ENCODE results near the gene OSBPL2.

Gene OSBPL2

DNA sequence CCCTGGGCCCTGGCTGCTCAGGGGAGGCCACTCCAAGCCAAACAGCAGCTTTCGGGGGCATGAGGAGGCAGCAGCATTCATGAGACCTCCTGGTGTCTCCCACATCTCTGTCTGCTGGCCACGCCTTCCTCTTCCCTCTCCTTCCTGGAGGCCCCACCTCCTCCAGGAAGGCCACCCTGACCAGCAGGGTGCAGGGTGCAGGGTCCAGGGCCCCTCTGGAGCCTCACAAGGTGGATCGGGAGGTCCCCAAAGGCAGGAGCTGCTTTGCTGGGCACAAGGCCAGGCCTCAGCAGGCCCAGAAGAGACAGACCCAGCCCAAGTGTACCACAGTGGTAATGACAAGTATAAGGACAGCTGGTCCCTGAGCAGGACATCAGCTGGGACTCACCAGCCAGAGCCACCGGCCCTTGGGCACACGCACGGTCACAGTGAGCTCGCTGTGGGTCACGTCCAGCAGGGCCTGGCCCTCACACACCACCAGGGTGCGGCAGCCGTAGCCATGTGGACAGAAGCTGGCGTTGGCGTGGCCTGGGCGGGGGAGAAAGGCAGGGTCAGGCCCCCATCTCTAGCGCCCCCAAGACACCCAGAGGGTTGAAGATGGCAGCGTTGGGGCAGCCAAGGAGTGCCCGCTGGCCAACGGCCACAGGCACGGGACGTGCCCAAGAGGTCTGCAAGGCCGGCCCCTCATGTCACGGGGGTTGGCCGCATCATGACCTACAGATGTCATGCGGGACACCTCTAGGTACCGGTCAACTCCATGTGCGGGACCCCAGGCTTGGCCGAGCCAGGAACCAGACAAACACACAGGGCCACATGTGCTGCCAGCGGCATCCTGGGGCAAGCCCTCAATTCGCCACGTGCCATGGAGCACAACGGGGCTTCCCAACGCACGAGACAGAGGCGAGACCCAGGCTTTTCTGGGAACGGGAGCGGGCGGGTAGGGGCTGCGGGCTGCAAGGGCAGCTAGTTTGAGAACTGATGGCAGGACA is 91.4 kb downstream of the OSBPL2 start:
- no peak for DNase-seq

DNA sequence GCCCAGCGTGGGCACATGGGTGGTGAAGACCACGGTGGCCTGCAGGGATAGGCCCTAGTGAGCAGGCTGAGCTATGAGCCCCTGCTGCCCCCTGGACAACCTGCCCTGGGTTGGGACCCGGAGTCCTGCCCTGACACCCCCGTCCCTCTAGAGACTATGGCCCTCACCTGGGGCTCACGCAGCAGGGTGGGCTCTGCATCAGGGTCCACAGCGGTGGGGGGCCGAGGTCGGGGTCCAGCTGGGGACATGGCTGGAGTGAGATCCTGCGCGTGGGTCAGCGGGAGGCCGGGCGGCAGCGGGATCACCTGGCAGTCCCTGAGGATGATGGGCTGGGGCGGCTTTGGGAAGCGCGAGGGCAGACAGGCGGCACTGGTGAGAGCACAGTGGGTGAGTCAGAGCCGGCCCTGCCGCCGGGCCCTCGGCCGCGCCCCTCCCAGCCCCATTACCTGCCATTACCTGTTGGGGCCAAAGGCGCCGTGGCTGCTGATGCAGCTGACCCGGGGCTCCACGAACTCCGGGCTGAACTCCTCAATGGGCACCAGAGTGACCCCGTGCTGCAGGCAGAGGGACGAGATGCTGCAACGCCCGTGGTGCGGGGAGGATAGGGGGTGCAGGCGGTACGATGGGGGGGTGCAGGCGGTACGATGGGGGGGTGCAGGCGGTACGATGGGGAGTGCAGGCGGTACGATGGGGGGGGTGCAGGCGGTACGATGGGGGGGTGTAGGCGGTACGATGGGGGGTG is 92.4 kb downstream of the OSBPL2 start:
- no peak for DNase-seq

DNA sequence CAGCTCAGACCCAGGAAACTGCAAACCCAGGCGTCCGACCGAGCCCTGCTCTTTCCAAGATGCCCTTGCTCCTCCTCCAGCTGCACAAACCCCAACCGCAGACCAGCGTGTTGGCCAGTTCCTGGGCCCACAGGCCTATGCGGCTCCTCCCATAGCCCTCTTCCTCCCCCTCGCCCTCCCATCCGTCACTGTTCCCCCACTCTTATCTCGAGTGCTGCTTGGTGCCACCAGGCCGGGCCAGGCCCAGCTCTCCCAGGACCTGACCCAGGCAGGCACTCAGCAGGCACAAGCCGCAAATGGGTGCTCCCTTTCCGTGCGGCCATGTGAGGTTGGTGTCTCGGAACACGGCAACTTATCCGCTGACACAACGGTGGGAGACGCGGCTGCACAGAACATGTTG is 93.0 kb downstream of the OSBPL2 start:
- DNase-seq, result no peak

DNA sequence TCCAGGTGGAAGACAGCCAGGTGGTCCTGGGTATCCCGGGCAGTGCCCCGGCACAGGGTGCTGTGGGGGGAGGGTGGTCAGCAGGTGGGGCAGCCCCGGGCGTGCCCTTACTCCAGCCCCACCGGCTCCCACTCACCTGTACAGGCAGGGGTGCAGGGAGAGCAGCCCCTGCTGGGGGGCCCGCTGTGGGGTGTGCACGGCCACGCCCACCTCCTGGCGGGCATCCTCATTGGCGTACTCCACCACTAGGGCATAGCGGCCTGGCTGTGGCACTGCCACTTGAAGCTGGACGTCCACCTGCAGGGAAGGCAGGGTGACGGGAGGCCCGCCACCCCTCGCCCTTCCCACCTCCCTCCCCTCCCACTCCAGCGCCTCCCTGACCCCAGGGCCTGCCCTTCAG is 94.1 kb downstream of the OSBPL2 start:
- no peak for DNase-seq

DNA sequence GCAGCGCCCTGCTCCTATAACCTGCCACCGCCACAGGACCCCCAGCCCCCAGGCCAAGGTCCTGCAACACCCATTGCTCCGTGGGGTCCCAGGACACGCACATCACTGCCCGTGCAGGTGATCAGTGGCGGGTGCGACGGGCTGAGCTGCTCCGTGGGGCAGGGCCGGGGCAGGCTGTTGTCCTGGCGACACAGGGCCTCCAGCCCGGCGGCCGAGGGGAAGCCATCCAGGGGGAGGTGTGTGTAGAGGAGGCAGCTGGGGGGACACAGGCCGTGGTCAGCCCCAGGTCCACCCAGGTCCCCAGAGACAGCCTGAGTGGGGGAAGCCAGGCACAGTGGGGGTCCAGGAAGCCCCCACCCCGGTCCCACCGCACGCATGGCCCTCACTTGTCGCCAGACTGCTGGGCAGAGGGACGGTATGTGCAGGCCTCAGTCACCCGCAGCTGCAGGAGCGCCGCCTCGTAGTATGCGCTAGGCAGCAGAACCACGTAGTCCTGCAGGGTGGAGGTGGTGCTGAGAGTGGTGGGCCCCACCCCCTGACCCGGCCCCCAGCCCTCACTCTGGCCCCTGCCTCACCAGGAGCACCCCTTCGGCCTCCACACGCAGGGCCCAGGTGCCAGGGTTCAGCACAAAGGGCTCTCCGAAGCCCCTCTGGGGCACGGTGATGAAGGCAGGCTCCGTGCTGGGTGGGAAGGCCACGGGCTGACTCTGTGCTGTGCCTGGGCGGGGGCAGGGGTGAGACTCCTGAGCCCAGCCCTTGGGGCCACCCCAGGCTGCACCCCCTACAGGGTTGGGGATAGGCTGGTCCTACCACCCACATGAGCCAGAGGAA is 94.9 kb downstream of the OSBPL2 start:
- DNase-seq, result no peak

GRCh38 chr20:62333820-62334595 is 95.7 kb downstream of the OSBPL2 start:
- DNase-seq, result no peak

DNA sequence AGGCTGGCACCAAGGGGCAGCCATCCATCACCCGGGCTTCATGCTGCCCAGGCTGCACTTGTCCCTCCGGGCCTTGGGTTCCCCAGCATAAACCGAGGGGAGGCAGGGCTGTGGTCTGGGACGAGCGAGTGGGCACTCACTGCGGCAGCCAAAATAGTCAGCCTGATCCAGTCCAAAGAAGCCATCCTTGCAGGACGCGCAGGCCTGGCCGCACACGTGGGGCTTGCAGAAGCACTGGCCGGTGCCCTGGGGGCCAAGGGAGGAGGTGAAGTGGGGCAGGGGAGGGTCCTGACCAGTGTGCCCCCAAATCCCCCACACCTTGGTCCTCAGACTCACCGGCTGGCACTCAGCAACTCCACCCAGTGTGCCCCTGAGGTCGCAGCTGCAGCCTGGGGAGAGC is 96.6 kb downstream of the OSBPL2 start:
- DNase-seq, result no peak

GRCh38 chr20:62335532-62335931 is 97.2 kb downstream of the OSBPL2 start:
- no peak for DNase-seq

GRCh38 chr20:62336329-62336728 is 98.0 kb downstream of the OSBPL2 start:
- no peak for DNase-seq

DNA sequence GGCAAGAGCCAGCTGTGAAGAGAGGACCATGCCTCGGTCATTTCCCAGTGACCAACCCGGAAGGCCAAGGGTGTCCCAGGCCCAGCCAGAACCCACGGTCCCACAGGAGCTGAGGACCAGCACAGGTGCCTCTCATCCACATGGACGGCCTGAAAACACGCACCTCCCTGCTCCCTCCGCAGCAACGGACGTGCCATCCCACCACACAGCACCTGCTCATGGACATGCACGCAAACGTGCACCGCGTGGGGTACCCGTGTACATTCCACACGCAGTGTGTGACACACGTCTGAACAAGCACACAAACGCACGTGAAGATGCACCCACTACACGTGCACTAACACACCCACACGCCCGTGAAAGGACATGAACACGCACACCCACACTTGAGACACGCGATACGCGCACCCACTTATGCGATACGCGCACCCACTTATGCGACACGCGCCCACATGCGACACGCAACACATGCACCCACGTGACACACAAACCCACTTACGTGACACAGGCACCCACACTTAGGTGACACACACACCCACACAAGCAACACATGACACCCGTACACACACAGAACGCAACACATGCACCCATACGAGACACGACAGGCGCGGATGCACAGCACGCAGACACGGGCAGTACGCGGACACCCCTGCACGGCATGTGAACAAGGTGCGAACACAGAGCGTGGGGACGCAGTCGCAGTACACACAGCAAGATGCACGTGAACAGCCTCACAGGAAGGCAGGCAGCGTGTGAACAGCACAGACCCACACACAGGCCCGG is 98.6 kb downstream of the OSBPL2 start:
- DNase-seq, result no peak

- DNase-seq, result no peak
These were observed 99.4 kb downstream of the OSBPL2 start for GRCh38 chr20:62337558-62338293.

DNA sequence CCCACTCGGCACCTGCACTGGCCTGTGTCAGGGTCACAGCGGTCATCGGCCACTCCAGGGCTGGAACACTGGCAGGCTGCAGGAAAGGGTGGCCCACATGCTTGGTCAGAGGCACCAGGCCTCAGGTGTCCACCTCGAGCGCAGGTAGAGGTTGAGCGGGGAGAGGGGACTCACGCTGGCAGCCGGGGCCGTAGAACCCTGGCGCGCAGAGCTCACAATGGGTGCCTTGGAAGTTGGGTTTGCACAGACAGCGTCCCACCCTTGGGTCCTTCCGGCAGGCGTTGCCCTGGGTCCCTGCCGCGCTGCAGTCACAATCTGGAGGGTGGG is 99.9 kb downstream of the OSBPL2 start:
- DNase-seq, result no peak

GRCh38 chr20:62339647-62340062 is 101.3 kb downstream of the OSBPL2 start:
- no peak for DNase-seq

DNA sequence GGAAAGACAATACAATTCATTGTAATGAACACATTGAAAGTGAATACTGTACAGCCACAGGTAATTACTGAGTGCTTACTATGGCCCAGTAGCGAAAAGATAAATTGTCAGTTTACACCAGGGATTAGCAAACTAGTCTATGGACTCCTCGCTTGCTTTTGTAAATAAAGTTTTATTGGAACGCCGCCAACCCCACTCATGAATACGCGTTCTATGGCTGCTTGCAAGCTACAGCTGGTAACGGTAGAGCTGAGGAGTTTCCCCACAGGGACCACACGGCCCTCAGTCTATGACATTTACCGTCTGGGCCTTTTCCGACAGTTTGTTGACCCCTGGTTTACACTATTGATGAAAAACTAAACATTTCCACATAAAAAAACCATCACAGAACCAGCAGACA is 104.6 kb downstream of the OSBPL2 start:
- DNase-seq, result no peak

DNA sequence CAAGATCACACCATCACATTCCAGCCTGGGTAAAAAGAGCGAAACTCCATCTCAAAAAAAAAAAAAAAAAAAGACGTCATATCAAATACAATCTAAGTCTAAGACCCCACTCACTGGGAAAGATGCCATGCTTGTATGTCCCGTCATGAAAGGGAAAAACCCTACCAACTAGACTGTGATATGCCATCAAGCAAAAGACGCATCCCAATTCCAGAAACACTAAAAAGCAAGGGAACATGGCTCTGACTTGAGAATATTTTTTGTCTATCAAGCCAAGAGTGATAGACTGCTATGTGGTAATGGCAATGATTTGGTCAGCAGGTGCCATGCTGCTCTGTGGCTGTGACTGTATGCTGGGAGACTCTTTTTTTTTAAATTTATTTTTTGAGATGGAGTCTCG is 105.8 kb downstream of the OSBPL2 start:
- DNase-seq, result no peak

GRCh38 chr20:62344782-62345181 is 106.5 kb downstream of the OSBPL2 start:
- no peak for DNase-seq
